K562 (cell line): Measurements from ENCODE around the gene MUSTN1. TPM values are rescaled to one million over a fixed set of nuclear protein-coding genes. Genes with fewer than 3 reads are reported as not detected.

Experiments
- ATAC-seq: fragments of 200-7000 bp; cut with Tn5 transposase; 3 replicates; pipeline ENCODE4 v1.9.1; 2020; ENCODE audit warnings: moderate library complexity
- BruUV-seq: library from RNA; stranded (reverse); fragments of 400-500 nt; replicated peaks from 2 replicates; lab custom pipeline; 2021; lab: Mats Ljungman, UMichigan
- CTCF ChIA-PET: fragments of 300-600 bp; formaldehyde crosslinking; extraction: SDS; loops from one replicate; lab custom pipeline; 2021; ENCODE audit warnings: low intra/inter-chr PET ratio; lab: Yijun Ruan, JAX
- POLR2A ChIA-PET: fragments of 300-600, 350-650 bp; sonication (Branson Sonifier 250); formaldehyde crosslinking; extraction: SDS; loops from one replicate; lab custom pipeline; 2021; ENCODE audit warnings: antibody characterized with exemption, inconsistent platforms; lab: Yijun Ruan, JAX
- DNase-seq, 4 experiments: peaks; one replicate each; pipeline versions ENCODE4 v3.0.0 to v3.0.0-alpha.2; 2011 to 2018; ENCODE audit warnings: low spot score in 3 of 4, mixed read lengths in 3 of 4; ENCODE audit errors: extremely low read depth in 1 of 4
- FAIRE-seq: peaks from 2 replicates; lab custom pipeline; 2011; peaks lifted over from hg19 to GRCh38; lab: Jason Lieb, UNC
- H2AFZ ChIP-seq: 2 replicates; pipeline ENCODE4 v1.6.0; 2011; ENCODE audit warnings: low read depth, low read length, control low read depth, inconsistent platforms
- H3K27ac ChIP-seq: fragments of 200-600 bp; 3 replicates; pipeline ENCODE4 v1.8.0; 2011; ENCODE audit warnings: low read depth, mild to moderate bottlenecking, control low read depth, inconsistent platforms, low read length, moderate library complexity, mixed read lengths; ENCODE audit errors: extremely low read depth
- H3K27me3 ChIP-seq, 2 experiments: fragments of 300-600 bp in 1 of 2; 2 replicates in 1 of 2; 3 replicates in 1 of 2; pipeline versions ENCODE4 v1.6.0 to v1.8.0; 2011; ENCODE audit warnings: inconsistent platforms in 2 of 2, low read length in 2 of 2, mild to moderate bottlenecking in 1 of 2, mixed read lengths in 1 of 2, moderate library complexity in 1 of 2; ENCODE audit not compliant: control insufficient read depth in 2 of 2, insufficient read depth in 2 of 2
- H3K36me3 ChIP-seq: fragments of 300-600 bp; 3 replicates; pipeline ENCODE4 v1.8.0; 2011; ENCODE audit warnings: mild to moderate bottlenecking, low read length, inconsistent platforms; ENCODE audit not compliant: control insufficient read depth, insufficient read depth
- H3K4me1 ChIP-seq, 2 experiments: fragments of 200-600 bp in 1 of 2; replicated peaks in 1 of 2; 2 replicates in 1 of 2; 3 replicates in 1 of 2; pipeline versions ENCODE4 v1.5.1 to v1.8.0; 2011; ENCODE audit warnings: inconsistent platforms in 2 of 2, low read length in 2 of 2, mild to moderate bottlenecking in 1 of 2, mixed read lengths in 1 of 2, moderate library complexity in 1 of 2; ENCODE audit not compliant: control insufficient read depth in 2 of 2, insufficient read depth in 2 of 2
- H3K4me2 ChIP-seq: 2 replicates; pipeline ENCODE4 v1.6.1; 2011; ENCODE audit warnings: low read length, control low read depth, inconsistent platforms, mixed read lengths; ENCODE audit not compliant: insufficient read depth
- H3K4me3 ChIP-seq: fragments of 200-600 bp; sonication (generic), shearing (Covaris generic); 2 replicates; pipeline ENCODE4 v1.5.1; 2016; ENCODE audit warnings: control low read depth, inconsistent platforms
- H3K79me2 ChIP-seq: fragments of 200-600 bp; 3 replicates; pipeline ENCODE4 v1.8.0; 2011; ENCODE audit warnings: low read length, inconsistent platforms; ENCODE audit not compliant: control insufficient read depth, insufficient read depth
- H3K9ac ChIP-seq, 2 experiments: 2 replicates each; pipeline versions ENCODE4 v1.6.0 to v1.6.1; 2011; ENCODE audit warnings: low read depth in 2 of 2, low read length in 2 of 2, control low read depth in 1 of 2, inconsistent platforms in 1 of 2, mild to moderate bottlenecking in 1 of 2, mixed read lengths in 1 of 2; ENCODE audit not compliant: insufficient read depth in 1 of 2
- H3K9me1 ChIP-seq: one replicate; pipeline ENCODE4 v1.6.0; 2011; ENCODE audit warnings: inconsistent platforms, mild to moderate bottlenecking, low read length, moderate library complexity; ENCODE audit not compliant: control insufficient read depth, insufficient read depth
- H3K9me3 ChIP-seq: replicated peaks from 2 replicates; pipeline ENCODE4 v1.5.1; 2011; ENCODE audit warnings: low read depth, low read length, inconsistent platforms; ENCODE audit not compliant: control insufficient read depth, insufficient read depth
- H4K20me1 ChIP-seq: replicated peaks from 2 replicates; pipeline ENCODE4 v1.6.1; 2011; ENCODE audit warnings: low read length, inconsistent platforms, mixed read lengths; ENCODE audit not compliant: control insufficient read depth, insufficient read depth
- FOXP1 ChIP-seq: sonication (generic); formaldehyde crosslinking; IDR thresholded peaks from 2 replicates; pipeline ENCODE4 v1.8.0; 2022; ENCODE audit warnings: mild to moderate bottlenecking, missing genetic modification reagents
- IFI16 ChIP-seq: fragments of 250-450 bp; sonication (Bioruptor Pico); IDR thresholded peaks from 2 replicates; pipeline ENCODE4 v2.1.2; 2022; ENCODE audit warnings: mild to moderate bottlenecking, inconsistent platforms
- IRF2 ChIP-seq: sonication (generic); formaldehyde crosslinking; IDR thresholded peaks from 2 replicates; pipeline ENCODE4 v1.8.1; 2022; ENCODE audit warnings: mild to moderate bottlenecking, missing genetic modification reagents
- KDM2B ChIP-seq: fragments of 250-450 bp; sonication (Bioruptor Pico); IDR thresholded peaks from 2 replicates; pipeline ENCODE4 v1.8.0; 2021; ENCODE audit warnings: mild to moderate bottlenecking, moderate library complexity
- NFE2L1 ChIP-seq: fragments of 450-650 bp; IDR thresholded peaks from 2 replicates; pipeline ENCODE4 v1.6.1; 2016; ENCODE audit warnings: missing genetic modification characterization, low read depth, mild to moderate bottlenecking, missing compliant biosample characterization, moderate library complexity, borderline replicate concordance
- POLR2A ChIP-seq: fragments of 450-650 bp; conservative IDR thresholded peaks from 2 replicates; pipeline ENCODE4 v1.6.1; 2016
- RBM15 ChIP-seq: fragments of 200-400 bp; formaldehyde crosslinking; IDR thresholded peaks from 2 replicates; pipeline ENCODE4 v1.6.1; 2018; ENCODE audit warnings: mild to moderate bottlenecking, low read length, moderate library complexity; ENCODE audit not compliant: insufficient read depth
- SREBF2 ChIP-seq: sonication (generic); formaldehyde crosslinking; IDR thresholded peaks from 2 replicates; pipeline ENCODE4 v1.4.0; 2020; ENCODE audit warnings: mild to moderate bottlenecking, missing genetic modification reagents
- SRF ChIP-seq, 2 experiments: fragments of 250-450, 450-650 bp in 1 of 2; sonication (Bioruptor Pico) in 1 of 2; sonication (generic) in 1 of 2; formaldehyde crosslinking; IDR thresholded peaks; 2 replicates each; pipeline versions ENCODE4 v1.5.0 to v1.5.1; 2020 to 2022; ENCODE audit warnings: mild to moderate bottlenecking in 1 of 2, missing genetic modification reagents in 1 of 2
- ZKSCAN3 ChIP-seq: fragments of 250-450 bp; sonication (Bioruptor Pico); IDR thresholded peaks from 2 replicates; pipeline ENCODE4 v1.4.0; 2020
- ZNF197 ChIP-seq: fragments of 200-800 bp; sonication (Bioruptor generic); IDR thresholded peaks from 2 replicates; pipeline ENCODE4 v1.6.1; 2016; ENCODE audit warnings: low read depth, missing genetic modification characterization, missing compliant biosample characterization
- ZNF586 ChIP-seq: fragments of 450-650 bp; formaldehyde crosslinking; conservative IDR thresholded peaks from 2 replicates; pipeline ENCODE4 v1.4.0; 2020; ENCODE audit warnings: mild to moderate bottlenecking, moderate library complexity
- WGBS: fragments of 100-300 bp; shearing (Covaris generic); methylation state at CpG from one replicate; pipeline ENCODE4 v1.1.6; 2016; ENCODE audit warnings: low coverage, mixed read lengths; ENCODE audit not compliant: insufficient coverage; ENCODE audit errors: missing lambda C conversion rate; 5-methylcytosine and 5-hydroxymethylcytosine counted together
- in situ Hi-C: fragments of 300-500 bp; cut with MboI; formaldehyde crosslinking; loops from 4 replicates; pipeline ENCODE4 v1.15.0; 2018; ENCODE audit warnings: inconsistent platforms, mixed read lengths
- intact Hi-C: fragments of 100-400 bp; cut with micrococcal nuclease; formaldehyde crosslinking; loops from 2 replicates; pipeline ENCODE4 v1.14.2; 2022
- polyA plus RNA-seq, 8 experiments: library from polyadenylated mRNA; depleted of rRNA in 4 of 8; stranded (reverse) in 5 of 8; unstranded in 3 of 8; fragments of >200 nt; fragmentation: Nextera tagmentation in 2 of 8; fragmentation: Illumina TruSeq in 1 of 8; extraction: Ambion mirVana in 2 of 8; extraction: Trizol in 1 of 8; gene quantifications; 2 replicates each; pipeline versions ENCODE4 v1.2.1 to v1.2.3, GENCODE V29; 2011 to 2014; ENCODE audit warnings: inconsistent platforms in 1 of 8, missing spikeins in 1 of 8
- total RNA-seq, 7 experiments: library from RNA; depleted of rRNA in 6 of 7; stranded (reverse); fragments of >200 nt in 6 of 7; fragmentation: Illumina TruSeq in 2 of 7; extraction: Trizol in 2 of 7; gene quantifications; 2 replicates each; pipeline versions ENCODE4 v1.2.1 to v1.2.3, GENCODE V29; 2011 to 2021; ENCODE audit warnings: low replicate concordance in 1 of 7
- TF ChIP-seq, protein P1 (sequence below): fragments of 250-450 bp; sonication (Bioruptor Pico); IDR thresholded peaks from 2 replicates; pipeline ENCODE4 v1.8.0; 2021; ENCODE audit warnings: moderate library complexity, mild to moderate bottlenecking, inconsistent platforms
- TF ChIP-seq, protein P2 (sequence below): sonication (generic); formaldehyde crosslinking; IDR thresholded peaks from 2 replicates; pipeline ENCODE4 v1.8.0; 2022; ENCODE audit warnings: mild to moderate bottlenecking, missing genetic modification reagents
- TF ChIP-seq, protein P3 (sequence below): fragments of 450-650 bp; IDR thresholded peaks from 2 replicates; pipeline ENCODE4 v1.6.1; 2016; ENCODE audit warnings: mild to moderate bottlenecking
- TF ChIP-seq, protein P4 (sequence below): fragments of 450-650 bp; IDR thresholded peaks from 2 replicates; pipeline ENCODE4 v1.6.1; 2016; ENCODE audit warnings: borderline replicate concordance

Gene MUSTN1
- total and polyA plus RNA-seq, 9 of the 15 experiments (the other 6 are each of a cell fraction or from before 2014, with no cell fraction given) = 0.15 to 0.78 (median 0.44) TPM; not detected in 4

DNA sequence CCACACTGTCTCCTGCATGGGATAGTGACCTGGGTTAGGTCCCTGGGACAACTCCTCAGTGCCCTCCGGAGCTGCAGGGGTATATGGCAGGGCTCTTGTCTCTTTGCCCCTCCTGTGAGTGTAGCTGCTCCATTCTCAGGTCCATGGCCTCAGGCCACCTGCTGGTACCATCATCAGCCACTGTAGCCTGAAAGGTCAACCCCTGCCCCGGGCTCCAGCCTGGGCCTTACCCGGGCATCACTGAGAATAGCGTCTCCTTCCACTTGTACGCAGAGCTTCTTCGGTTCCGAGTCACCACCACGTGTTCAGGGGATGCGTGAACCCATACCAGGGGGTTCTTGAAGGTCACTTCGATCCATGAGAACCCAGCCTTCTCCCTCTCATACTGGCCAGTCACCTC, 18.2 kb downstream of the MUSTN1 start:
- Histone ChIP-seq H3K4me2 (no peak overlapping the region), H3K36me3 (no peaks in the 10 kb centered on the region), H3K4me1 (peaks cover 0 to 5% of the 10 kb centered on the region in 2 experiments; a peak in 2 of 5 replicates), H3K4me3 (no peak overlapping the region), H3K9me3 (no peaks in the 10 kb centered on the region), H3K27me3 (peaks cover 0 to 50% of the 10 kb centered on the region in 2 experiments; a peak in 3 of 5 replicates), H3K79me2 (no peaks in the 10 kb centered on the region), H2AFZ (no peak overlapping the region), H3K9ac (no peak overlapping the region), H3K9me1 (no peaks in the 10 kb centered on the region), H3K27ac (no peak overlapping the region), H4K20me1 (no peaks in the 10 kb centered on the region)
- WGBS = 9% methylated on average over 10 of the region's 10 CpGs
- in situ Hi-C loops (no loop called here), intact Hi-C loops (no loop called here)
- CTCF ChIA-PET = no interaction called here
- BruUV-seq = no TSS peak
- DNase-seq (no peak), FAIRE-seq (no peak), ATAC-seq (no peak)
- POLR2A ChIA-PET = interaction anchor here (0.6 kb wide), 2 partner anchors 21 to 48 kb away, joined by 3 to 4 read pairs; no protein-coding TSS in a partner anchor
- TF ChIP-seq NFE2L1 (tag) (no peak), RBM15 (no peak), POLR2A (no peak), SRF (CRISPR knock-in tag; IDR thresholded peaks at IDR 0.05) (no peak), FOXP1 (CRISPR knock-in tag) (no peak), ZNF197 (CRISPR knock-in tag) (no peak), ZNF586 (no peak), ZKSCAN3 (no peak), SREBF2 (CRISPR knock-in tag) (no peak), KDM2B (no peak), IFI16 (no peak), IRF2 (CRISPR knock-in tag) (no peak)
- TF ChIP-seq, protein P1, sequence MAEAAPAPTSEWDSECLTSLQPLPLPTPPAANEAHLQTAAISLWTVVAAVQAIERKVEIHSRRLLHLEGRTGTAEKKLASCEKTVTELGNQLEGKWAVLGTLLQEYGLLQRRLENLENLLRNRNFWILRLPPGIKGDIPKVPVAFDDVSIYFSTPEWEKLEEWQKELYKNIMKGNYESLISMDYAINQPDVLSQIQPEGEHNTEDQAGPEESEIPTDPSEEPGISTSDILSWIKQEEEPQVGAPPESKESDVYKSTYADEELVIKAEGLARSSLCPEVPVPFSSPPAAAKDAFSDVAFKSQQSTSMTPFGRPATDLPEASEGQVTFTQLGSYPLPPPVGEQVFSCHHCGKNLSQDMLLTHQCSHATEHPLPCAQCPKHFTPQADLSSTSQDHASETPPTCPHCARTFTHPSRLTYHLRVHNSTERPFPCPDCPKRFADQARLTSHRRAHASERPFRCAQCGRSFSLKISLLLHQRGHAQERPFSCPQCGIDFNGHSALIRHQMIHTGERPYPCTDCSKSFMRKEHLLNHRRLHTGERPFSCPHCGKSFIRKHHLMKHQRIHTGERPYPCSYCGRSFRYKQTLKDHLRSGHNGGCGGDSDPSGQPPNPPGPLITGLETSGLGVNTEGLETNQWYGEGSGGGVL (CRISPR knock-in tag) = no peak
- TF ChIP-seq, protein P2, sequence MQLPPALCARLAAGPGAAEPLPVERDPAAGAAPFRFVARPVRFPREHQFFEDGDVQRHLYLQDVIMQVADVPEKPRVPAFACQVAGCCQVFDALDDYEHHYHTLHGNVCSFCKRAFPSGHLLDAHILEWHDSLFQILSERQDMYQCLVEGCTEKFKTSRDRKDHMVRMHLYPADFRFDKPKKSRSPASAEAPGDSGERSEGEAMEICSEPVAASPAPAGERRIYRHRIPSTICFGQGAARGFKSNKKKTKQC (CRISPR knock-in tag) = no peak
- TF ChIP-seq, protein P3, sequence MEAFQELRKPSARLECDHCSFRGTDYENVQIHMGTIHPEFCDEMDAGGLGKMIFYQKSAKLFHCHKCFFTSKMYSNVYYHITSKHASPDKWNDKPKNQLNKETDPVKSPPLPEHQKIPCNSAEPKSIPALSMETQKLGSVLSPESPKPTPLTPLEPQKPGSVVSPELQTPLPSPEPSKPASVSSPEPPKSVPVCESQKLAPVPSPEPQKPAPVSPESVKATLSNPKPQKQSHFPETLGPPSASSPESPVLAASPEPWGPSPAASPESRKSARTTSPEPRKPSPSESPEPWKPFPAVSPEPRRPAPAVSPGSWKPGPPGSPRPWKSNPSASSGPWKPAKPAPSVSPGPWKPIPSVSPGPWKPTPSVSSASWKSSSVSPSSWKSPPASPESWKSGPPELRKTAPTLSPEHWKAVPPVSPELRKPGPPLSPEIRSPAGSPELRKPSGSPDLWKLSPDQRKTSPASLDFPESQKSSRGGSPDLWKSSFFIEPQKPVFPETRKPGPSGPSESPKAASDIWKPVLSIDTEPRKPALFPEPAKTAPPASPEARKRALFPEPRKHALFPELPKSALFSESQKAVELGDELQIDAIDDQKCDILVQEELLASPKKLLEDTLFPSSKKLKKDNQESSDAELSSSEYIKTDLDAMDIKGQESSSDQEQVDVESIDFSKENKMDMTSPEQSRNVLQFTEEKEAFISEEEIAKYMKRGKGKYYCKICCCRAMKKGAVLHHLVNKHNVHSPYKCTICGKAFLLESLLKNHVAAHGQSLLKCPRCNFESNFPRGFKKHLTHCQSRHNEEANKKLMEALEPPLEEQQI = no peak
- TF ChIP-seq, protein P4, sequence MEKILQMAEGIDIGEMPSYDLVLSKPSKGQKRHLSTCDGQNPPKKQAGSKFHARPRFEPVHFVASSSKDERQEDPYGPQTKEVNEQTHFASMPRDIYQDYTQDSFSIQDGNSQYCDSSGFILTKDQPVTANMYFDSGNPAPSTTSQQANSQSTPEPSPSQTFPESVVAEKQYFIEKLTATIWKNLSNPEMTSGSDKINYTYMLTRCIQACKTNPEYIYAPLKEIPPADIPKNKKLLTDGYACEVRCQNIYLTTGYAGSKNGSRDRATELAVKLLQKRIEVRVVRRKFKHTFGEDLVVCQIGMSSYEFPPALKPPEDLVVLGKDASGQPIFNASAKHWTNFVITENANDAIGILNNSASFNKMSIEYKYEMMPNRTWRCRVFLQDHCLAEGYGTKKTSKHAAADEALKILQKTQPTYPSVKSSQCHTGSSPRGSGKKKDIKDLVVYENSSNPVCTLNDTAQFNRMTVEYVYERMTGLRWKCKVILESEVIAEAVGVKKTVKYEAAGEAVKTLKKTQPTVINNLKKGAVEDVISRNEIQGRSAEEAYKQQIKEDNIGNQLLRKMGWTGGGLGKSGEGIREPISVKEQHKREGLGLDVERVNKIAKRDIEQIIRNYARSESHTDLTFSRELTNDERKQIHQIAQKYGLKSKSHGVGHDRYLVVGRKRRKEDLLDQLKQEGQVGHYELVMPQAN = no peak
